Neural cell (in vitro differentiated cells): ENCODE data around the gene KDM1B.

Experiments used
- CTCF ChIP-seq: fragments of 450-650 bp; IDR thresholded peaks from 2 replicates; pipeline ENCODE4 v1.5.1; 2014; ENCODE audit warnings: antibody characterized with exemption, mild to moderate bottlenecking, moderate library complexity; ENCODE audit not compliant: poor library complexity, severe bottlenecking
- POLR2AphosphoS5 ChIP-seq: IDR thresholded peaks from 2 replicates; pipeline ENCODE4 v1.6.1; 2012

DNA sequence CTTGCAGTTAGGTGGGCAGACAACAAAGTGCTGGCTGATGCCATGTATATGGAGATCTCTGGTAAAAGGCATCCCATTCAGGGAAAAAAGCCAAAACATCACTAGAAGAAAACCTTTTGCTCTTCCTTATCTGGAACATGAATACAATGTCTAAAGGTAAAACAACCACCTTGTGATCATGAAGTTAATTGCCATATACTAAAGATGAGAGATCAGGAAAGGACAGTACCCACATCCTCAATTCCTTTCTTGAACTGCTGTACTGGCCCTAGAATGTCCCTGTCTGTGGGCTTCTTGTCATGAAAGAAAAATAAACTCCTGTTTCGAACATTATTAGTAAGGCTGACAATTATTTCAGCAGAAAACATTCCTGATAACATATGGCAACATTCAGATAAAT is 89.9 kb downstream of the KDM1B start:
- TF ChIP-seq CTCF (no peak), POLR2AphosphoS5 (no peak)
